OCI-M2 (cell line): ENCODE results near the gene RPL39L.

Source experiments
- DNase-seq: peaks from one replicate; lab custom pipeline; 2025; ENCODE audit not compliant: unreplicated experiment; lab: John Stamatoyannopoulos, UW

RPL39L gene

GRCh38 chr3:187102073-187102634 lies 37.1 kb downstream of the RPL39L start:
- no peak for DNase-seq

GRCh38 chr3:187101184-187102072 lies 37.9 kb downstream of the RPL39L start:
- DNase-seq = no peak

GRCh38 chr3:187098923-187099512 lies 40.3 kb downstream of the RPL39L start:
- DNase-seq = no peak

GRCh38 chr3:187093320-187093719 lies 46.0 kb downstream of the RPL39L start:
- no peak for DNase-seq

- no peak for DNase-seq
Measured at GRCh38 chr3:187088701-187089100, 50.6 kb downstream of the RPL39L start.

- DNase-seq = no peak
Measured at GRCh38 chr3:187086831-187087230, 52.5 kb downstream of the RPL39L start.

GRCh38 chr3:187085933-187086332 lies 53.4 kb downstream of the RPL39L start:
- no peak for DNase-seq

- DNase-seq = no peak
Measured at GRCh38 chr3:187085021-187085666, 54.2 kb downstream of the RPL39L start.

- no peak for DNase-seq
Measured at GRCh38 chr3:187084580-187084979, 54.7 kb downstream of the RPL39L start.

GRCh38 chr3:187084126-187084525 lies 55.2 kb downstream of the RPL39L start:
- DNase-seq = no peak

GRCh38 chr3:187082758-187083375 lies 56.4 kb downstream of the RPL39L start:
- DNase-seq = no peak

GRCh38 chr3:187080799-187081450 lies 58.4 kb downstream of the RPL39L start:
- no peak for DNase-seq

- DNase-seq = no peak
Measured at GRCh38 chr3:187079090-187080022, 59.9 kb downstream of the RPL39L start.

- no peak for DNase-seq
Measured at GRCh38 chr3:187077537-187077936, 61.8 kb downstream of the RPL39L start.

GRCh38 chr3:187077085-187077484 lies 62.2 kb downstream of the RPL39L start:
- DNase-seq = no peak

GRCh38 chr3:187076297-187076696 lies 63.0 kb downstream of the RPL39L start:
- DNase-seq = no peak

- DNase-seq = no peak
Measured at GRCh38 chr3:187074846-187075245, 64.5 kb downstream of the RPL39L start.

- no peak for DNase-seq
Measured at GRCh38 chr3:187073581-187074098, 65.7 kb downstream of the RPL39L start.

- no peak for DNase-seq
Measured at GRCh38 chr3:187072511-187072910, 66.8 kb downstream of the RPL39L start.
